HG03432 (cell line): ENCODE data around the gene LAMA5.

Experiments used
- ATAC-seq: cut with Tn5 transposase; IDR thresholded peaks from one replicate; pipeline ENCODE4 v1.9.1; 2021; ENCODE audit warnings: mild to moderate bottlenecking, moderate library complexity; ENCODE audit not compliant: unreplicated experiment

The LAMA5 gene

GRCh38 chr20:62317167-62317655 is 49.9 kb downstream of the LAMA5 start:
- ATAC-seq = no peak

DNA sequence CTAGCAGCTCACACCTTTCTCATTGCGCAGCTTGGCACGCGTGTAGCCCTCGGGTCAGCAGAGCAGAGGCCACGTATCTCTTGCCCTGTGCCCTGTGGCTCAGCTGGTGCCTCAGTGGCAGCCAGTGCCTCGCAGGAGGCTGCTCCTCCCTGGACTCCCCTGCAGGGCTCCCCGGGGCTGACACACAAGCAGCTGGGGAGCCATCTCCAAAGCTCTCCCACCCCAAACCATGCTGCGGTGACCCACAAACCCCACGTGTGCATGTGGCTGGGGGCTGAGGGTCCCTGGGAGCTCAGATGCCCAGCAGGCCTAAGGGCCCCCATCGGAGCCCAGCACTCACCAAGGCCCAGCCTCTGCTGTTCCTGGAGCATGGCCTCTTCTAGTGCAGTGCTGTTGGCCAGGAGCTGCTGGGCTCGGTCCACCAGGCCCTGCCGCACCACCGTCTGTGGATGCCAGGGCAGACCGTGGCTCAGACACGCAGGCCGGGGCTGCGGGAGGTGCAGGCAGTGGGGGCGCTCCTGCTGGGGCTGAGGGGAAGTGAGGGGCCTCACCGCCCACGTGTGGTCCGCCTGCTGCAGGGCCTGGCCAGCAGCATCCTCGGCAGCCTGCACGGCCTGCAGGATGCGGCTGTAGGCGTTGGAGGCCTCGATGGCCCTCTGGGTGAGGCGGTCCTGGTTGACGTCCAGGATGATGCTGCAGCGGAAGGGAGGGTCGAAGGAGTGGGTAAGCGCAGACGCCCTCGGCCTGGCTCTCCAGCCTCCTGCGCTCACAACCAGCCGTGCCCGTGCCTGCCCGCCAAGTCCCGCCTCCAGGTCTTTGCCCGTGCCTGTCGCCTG is 50.6 kb downstream of the LAMA5 start:
- no peak for ATAC-seq

DNA sequence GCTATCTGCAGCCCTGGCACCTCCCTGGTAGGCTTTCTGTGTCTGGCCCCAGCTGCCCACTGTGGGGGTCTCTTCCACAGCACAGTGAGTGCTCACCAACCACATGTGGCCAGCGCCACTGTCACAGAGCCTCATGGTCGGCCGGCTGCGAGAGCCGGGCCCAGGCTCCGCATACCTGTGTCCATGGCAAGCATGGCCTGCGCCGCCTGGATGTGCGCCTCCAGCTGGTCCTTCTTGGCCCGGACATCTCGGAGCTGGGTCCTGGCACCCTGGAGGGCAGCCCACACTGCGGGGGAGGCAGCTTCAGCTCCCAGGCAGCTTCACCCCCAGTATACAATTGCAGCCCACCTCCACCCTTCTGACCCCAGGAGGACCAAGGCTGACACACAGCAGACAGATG is 51.3 kb downstream of the LAMA5 start:
- no peak for ATAC-seq

GRCh38 chr20:62314711-62315302 is 52.3 kb downstream of the LAMA5 start:
- ATAC-seq = no peak

- ATAC-seq = no peak
Measured at GRCh38 chr20:62314339-62314638, 52.8 kb downstream of the LAMA5 start.

GRCh38 chr20:62313460-62314338 is 53.4 kb downstream of the LAMA5 start:
- ATAC-seq = no peak

DNA sequence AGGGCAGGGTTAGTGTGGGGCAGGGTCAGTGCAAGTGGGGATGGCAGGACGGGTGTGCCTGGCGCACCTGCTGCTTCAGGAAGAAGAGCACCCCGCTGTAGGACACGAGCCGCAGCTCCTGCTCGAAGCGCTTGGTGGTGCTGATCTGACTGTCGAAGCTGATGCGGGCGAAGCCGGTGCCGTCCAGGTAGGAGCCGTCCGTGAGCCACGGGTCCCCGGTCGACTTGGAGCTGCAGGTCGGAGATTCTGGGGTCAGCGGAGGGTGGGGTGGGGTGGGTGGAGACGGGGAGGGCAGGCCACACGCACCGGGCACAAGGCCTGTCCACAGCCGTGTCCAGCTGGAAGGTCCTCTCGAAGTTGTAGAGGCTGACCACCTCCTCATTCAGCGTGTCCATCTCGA is 54.1 kb downstream of the LAMA5 start:
- no peak for ATAC-seq

GRCh38 chr20:62312662-62312977 is 54.5 kb downstream of the LAMA5 start:
- no peak for ATAC-seq

DNA sequence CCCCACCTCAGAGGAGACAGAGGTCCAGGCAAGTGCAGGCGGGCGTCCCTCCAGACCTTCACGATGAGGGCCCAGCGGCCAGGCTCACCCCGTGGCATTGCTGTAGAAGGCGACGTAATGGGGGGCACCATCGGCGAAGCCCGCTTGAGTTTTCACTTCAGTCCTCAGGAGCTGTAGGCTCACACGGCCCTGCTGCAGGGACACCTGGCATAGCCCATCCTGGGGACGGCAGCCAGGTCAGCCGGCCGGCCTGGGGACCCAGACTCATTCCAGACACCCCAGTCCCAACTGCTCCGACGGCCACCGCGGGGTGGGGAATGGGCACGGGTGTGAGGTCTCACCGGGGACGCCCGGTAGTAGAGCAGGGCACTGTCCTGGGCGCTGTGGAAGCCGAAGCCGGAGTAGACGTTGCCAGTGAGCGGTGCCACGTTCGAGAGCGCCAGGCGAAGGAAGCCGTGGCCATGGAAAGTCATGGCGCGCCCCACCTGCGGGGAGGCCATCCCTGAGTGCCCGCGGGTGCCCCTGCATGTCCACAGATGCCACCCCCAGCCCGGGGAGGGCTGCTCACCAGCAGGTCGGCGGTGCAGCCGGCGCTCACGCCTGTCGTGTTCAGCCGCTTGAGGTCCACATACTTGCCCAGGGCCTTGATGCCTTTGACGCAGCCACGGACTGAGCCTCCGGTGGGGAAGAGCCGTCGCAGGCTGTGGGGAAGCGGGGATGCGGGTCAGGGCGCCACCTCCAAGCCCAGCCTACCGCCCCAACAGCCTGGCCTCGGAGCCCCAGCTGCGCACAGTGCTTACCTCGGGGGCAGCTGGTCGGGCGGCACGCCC is 55.1 kb downstream of the LAMA5 start:
- no peak for ATAC-seq

- no peak for ATAC-seq
Measured at GRCh38 chr20:62311150-62311549, 56.0 kb downstream of the LAMA5 start.

- ATAC-seq = no peak
Measured at GRCh38 chr20:62310757-62311121, 56.4 kb downstream of the LAMA5 start.

GRCh38 chr20:62309947-62310756 is 57.0 kb downstream of the LAMA5 start:
- ATAC-seq = no peak

DNA sequence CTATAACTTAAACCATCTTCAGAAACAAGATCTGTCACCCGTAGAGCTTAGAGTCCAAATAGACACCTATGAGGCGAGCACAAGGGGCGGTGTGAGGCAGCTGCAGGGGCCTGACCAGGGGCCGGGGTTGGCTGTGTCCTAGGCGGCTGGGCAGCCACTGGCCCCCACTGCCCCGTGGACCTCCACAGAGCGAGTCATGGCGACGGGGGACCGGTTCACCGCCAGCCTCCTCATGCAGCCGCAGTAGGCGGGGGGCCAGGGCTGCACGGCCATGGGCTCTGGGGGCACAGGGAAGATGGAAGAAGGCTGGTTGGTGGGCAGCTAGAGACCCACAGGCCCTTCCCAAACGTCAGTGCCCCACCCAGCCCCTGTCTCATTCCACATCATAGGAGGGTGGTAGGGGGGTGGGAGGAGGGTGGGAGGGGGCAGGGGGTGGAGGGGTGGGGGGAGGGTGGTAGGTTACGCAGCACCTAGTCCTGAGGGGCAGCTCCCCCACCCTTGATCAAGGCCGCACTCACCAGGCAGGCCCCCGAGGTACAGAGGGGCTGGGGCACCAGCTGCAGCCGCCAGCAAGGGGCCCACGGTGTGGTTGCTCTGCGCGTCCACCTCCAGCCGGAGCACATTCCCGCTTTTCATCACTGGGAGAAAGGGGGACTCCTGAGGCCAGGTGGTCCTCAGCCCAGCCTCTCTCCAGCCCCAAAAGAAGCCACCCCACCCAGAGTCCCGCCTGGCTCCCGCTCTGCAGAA is 57.7 kb downstream of the LAMA5 start:
- ATAC-seq = no peak

GRCh38 chr20:62308102-62308822 is 58.9 kb downstream of the LAMA5 start:
- no peak for ATAC-seq

- no peak for ATAC-seq
Measured at GRCh38 chr20:62307226-62308101, 59.6 kb downstream of the LAMA5 start.

- ATAC-seq = no peak
Measured at GRCh38 chr20:62306414-62307187, 60.5 kb downstream of the LAMA5 start.

- ATAC-seq = no peak
Measured at GRCh38 chr20:62305765-62306413, 61.2 kb downstream of the LAMA5 start.
